Measurements from ENCODE around the gene PPP2R2B.

Gene PPP2R2B

GRCh38 chr5:146533882-146534281 lies 344.7 kb downstream of the PPP2R2B start:
- DNase-seq = no peak

GRCh38 chr5:146533260-146533857 lies 345.2 kb downstream of the PPP2R2B start:
- no peak for DNase-seq
